Endothelial cell of umbilical vein (primary cell): ENCODE measurements around the gene AGMO. TPM values are rescaled to one million over a fixed set of nuclear protein-coding genes. Genes with fewer than 3 reads are reported as not detected.

Source experiments
- BruUV-seq: library from RNA; stranded (reverse); fragments of 400-500 nt; replicated peaks from 2 replicates; lab custom pipeline; 2021; lab: Mats Ljungman, UMichigan
- CTCF ChIA-PET: fragments of 300-600, 350-600 bp; sonication (Branson Sonifier 250); formaldehyde crosslinking; loops from one replicate; lab custom pipeline; 2021; ENCODE audit warnings: antibody characterized with exemption, inconsistent platforms; lab: Charles Lee
- POLR2A ChIA-PET: fragments of 300-600, 350-600 bp; sonication (Branson Sonifier 250); formaldehyde crosslinking; loops from one replicate; lab custom pipeline; 2021; ENCODE audit warnings: antibody characterized with exemption, inconsistent platforms; lab: Charles Lee
- DNase-seq: peaks from one replicate; pipeline ENCODE4 v3.0.0-alpha.2; 2011; ENCODE audit warnings: low read depth, low spot score
- FAIRE-seq: peaks from 2 replicates; lab custom pipeline; 2011; peaks lifted over from hg19 to GRCh38; lab: Jason Lieb, UNC
- H2AFZ ChIP-seq: 2 replicates; pipeline ENCODE4 v1.6.0; 2012; ENCODE audit warnings: low read depth, low read length, control low read depth, inconsistent platforms
- H3K27ac ChIP-seq: 2 replicates; pipeline ENCODE4 v1.5.1; 2011; ENCODE audit warnings: low read depth, mild to moderate bottlenecking, control low read depth, low read length, moderate library complexity; ENCODE audit not compliant: insufficient read depth
- H3K27me3 ChIP-seq, 2 experiments: 2 replicates each; pipeline versions ENCODE4 v1.6.0 to v1.6.1; 2011; ENCODE audit warnings: low read length in 2 of 2, mixed read lengths in 1 of 2; ENCODE audit not compliant: control insufficient read depth in 2 of 2, insufficient read depth in 2 of 2
- H3K36me3 ChIP-seq, 2 experiments: 2 replicates in 1 of 2; 3 replicates in 1 of 2; pipeline ENCODE4 v1.5.1; 2011; ENCODE audit warnings: low read length in 2 of 2, mild to moderate bottlenecking in 1 of 2, moderate library complexity in 1 of 2; ENCODE audit not compliant: control insufficient read depth in 2 of 2, insufficient read depth in 2 of 2; ENCODE audit errors: extremely low read depth in 1 of 2
- H3K4me1 ChIP-seq: 3 replicates; pipeline ENCODE4 v1.5.1; 2011; ENCODE audit warnings: mild to moderate bottlenecking, low read length; ENCODE audit not compliant: control insufficient read depth, insufficient read depth; ENCODE audit errors: extremely low read depth
- H3K4me2 ChIP-seq: 2 replicates; pipeline ENCODE4 v1.6.1; 2011; ENCODE audit warnings: low read length, control low read depth, mixed read lengths; ENCODE audit not compliant: insufficient read depth
- H3K4me3 ChIP-seq, 3 experiments: fragments of 200-600 bp in 1 of 3; sonication (generic), shearing (Covaris generic) in 1 of 3; replicated peaks in 1 of 3; 2 replicates each; pipeline ENCODE4 v1.5.1; 2011 to 2016; ENCODE audit warnings: control low read depth in 3 of 3, low read length in 3 of 3, mild to moderate bottlenecking in 2 of 3, inconsistent platforms in 1 of 3, low read depth in 1 of 3, moderate library complexity in 1 of 3; ENCODE audit not compliant: insufficient read depth in 1 of 3
- H3K79me2 ChIP-seq: 2 replicates; pipeline ENCODE4 v1.6.0; 2012; ENCODE audit warnings: low read length, inconsistent platforms; ENCODE audit not compliant: control insufficient read depth, insufficient read depth
- H3K9ac ChIP-seq: replicated peaks from 2 replicates; pipeline ENCODE3; 2011; ENCODE audit warnings: low read length, control low read depth; ENCODE audit not compliant: insufficient read depth; ENCODE audit errors: extremely low read depth
- H3K9me1 ChIP-seq: replicated peaks from 3 replicates; pipeline ENCODE4 v1.6.0; 2011; ENCODE audit warnings: mild to moderate bottlenecking, low read length; ENCODE audit not compliant: control insufficient read depth, insufficient read depth; ENCODE audit errors: extremely low read depth
- H3K9me3 ChIP-seq: replicated peaks from 2 replicates; pipeline ENCODE4 v1.5.1; 2012; ENCODE audit warnings: low read length, inconsistent platforms; ENCODE audit not compliant: control insufficient read depth, insufficient read depth
- H4K20me1 ChIP-seq: replicated peaks from 2 replicates; pipeline ENCODE3; 2011; ENCODE audit warnings: mild to moderate bottlenecking, low read length; ENCODE audit not compliant: control insufficient read depth, insufficient read depth; ENCODE audit errors: extremely low read depth
- EZH2 ChIP-seq: IDR thresholded peaks from 2 replicates; pipeline ENCODE4 v1.6.1; 2012; ENCODE audit warnings: borderline replicate concordance, low read depth, mild to moderate bottlenecking, moderate library complexity, low read length, inconsistent platforms; ENCODE audit not compliant: severe bottlenecking
- FOS ChIP-seq: IDR thresholded peaks from 2 replicates; pipeline ENCODE4 v1.6.1; 2011; ENCODE audit warnings: mild to moderate bottlenecking, low read length, moderate library complexity, borderline replicate concordance; ENCODE audit not compliant: insufficient read depth
- GATA2 ChIP-seq: IDR thresholded peaks from 2 replicates; pipeline ENCODE4 v1.7.0; 2011; ENCODE audit warnings: low read depth, mild to moderate bottlenecking, moderate library complexity, mixed read lengths, low read length; ENCODE audit not compliant: insufficient read length, insufficient read depth
- JUN ChIP-seq: IDR thresholded peaks from 2 replicates; pipeline ENCODE4 v1.6.1; 2011; ENCODE audit warnings: borderline replicate concordance, low read depth; ENCODE audit not compliant: insufficient read length, insufficient read depth
- MYC ChIP-seq: IDR thresholded peaks from one replicate; pipeline ENCODE4 v1.6.1; 2011; ENCODE audit warnings: mild to moderate bottlenecking, low read depth, low read length
- POLR2A ChIP-seq: IDR thresholded peaks from 2 replicates; pipeline ENCODE4 v1.6.1; 2012; ENCODE audit warnings: low read depth, mild to moderate bottlenecking, control low read depth, low read length
- POLR2AphosphoS5 ChIP-seq: IDR thresholded peaks from 2 replicates; pipeline ENCODE4 v1.6.1; 2012; ENCODE audit warnings: low read depth, mild to moderate bottlenecking, control low read depth, low read length, moderate library complexity; ENCODE audit not compliant: insufficient read depth
- dilution Hi-C: fragments of 300-500 bp; cut with MboI; formaldehyde crosslinking; loops from one replicate; pipeline ENCODE4 v1.15.0; 2019; ENCODE audit warnings: low sequenced_read_pairs; ENCODE audit not compliant: extremely low pct_ligation_motif_present
- intact Hi-C: fragments of 100-400 bp; cut with micrococcal nuclease; formaldehyde crosslinking; loops from one replicate; pipeline ENCODE4 v1.10.0; 2022
- polyA plus RNA-seq, 4 experiments: library from polyadenylated mRNA; depleted of rRNA in 3 of 4; stranded (reverse) in 3 of 4; unstranded in 1 of 4; fragments of >200 nt; gene quantifications; 2 replicates each; pipeline versions ENCODE4 v1.2.1 to v1.2.3, GENCODE V29; 2011 to 2012; ENCODE audit warnings: missing spikeins in 1 of 4
- total RNA-seq: library from RNA; stranded (reverse); gene quantifications from 2 replicates; pipeline ENCODE4 v1.2.3, GENCODE V29; 2021
- TF ChIP-seq, protein P1 (sequence below), 2 donors: IDR thresholded peaks; 1 replicate in 1 of 2; 2 replicates in 1 of 2; pipeline ENCODE4 v1.5.1; 2011; ENCODE audit warnings: low read length in 2 of 2, mild to moderate bottlenecking in 2 of 2, moderate library complexity in 2 of 2, control low read depth in 1 of 2, inconsistent platforms in 1 of 2, low read depth in 1 of 2; ENCODE audit not compliant: insufficient read depth in 1 of 2; ENCODE audit errors: extremely low read depth in 1 of 2
- TF ChIP-seq, protein P2 (sequence below): IDR thresholded peaks from 2 replicates; pipeline ENCODE4 v1.6.1; 2011; ENCODE audit not compliant: insufficient read depth, insufficient read length

AGMO gene
- total and polyA plus RNA-seq, 2 donors (not counting 3 experiments of a cell fraction or from before 2014, with no cell fraction given) = 0.23 to 0.40 TPM

DNA sequence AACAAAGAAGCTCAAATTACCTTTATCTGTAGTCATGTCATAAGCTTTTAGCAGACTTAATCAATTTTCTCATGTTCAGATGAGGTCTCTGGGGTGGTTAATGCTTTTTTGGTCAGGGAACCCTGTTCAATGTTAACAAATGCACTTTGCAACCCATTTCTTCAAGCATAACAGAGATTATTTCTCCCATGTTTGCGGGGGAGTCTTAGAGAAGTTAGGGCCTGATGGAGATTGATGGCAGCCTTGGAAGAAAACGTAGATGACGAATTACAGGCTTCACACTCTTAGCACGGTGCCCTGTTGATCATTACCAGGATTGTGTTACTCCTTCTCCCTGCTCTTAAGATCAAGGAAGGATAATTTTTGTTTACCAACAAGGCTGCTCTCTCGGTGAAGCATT is 76.4 kb downstream of the AGMO start:
- CTCF ChIA-PET = no interaction called here
- no peak overlapping the region for H2AFZ ChIP-seq
- dilution Hi-C loops = no loop called here

More for the DNA sequence above, 76.4 kb downstream of the AGMO start:
- Histone ChIP-seq H3K9ac (no peak overlapping the region), H3K79me2 (no peaks in the 10 kb centered on the region), H3K27me3 (no peaks in the 10 kb centered on the region), H3K36me3 (no peaks in the 10 kb centered on the region), H3K4me2 (no peak overlapping the region), H3K27ac (no peak overlapping the region), H3K4me3 (no peak overlapping the region), H3K9me3 (no peaks in the 10 kb centered on the region), H3K9me1 (no peaks in the 10 kb centered on the region), H4K20me1 (no peaks in the 10 kb centered on the region), H3K4me1 (no peaks in the 10 kb centered on the region)
- no peak for FAIRE-seq
- TF ChIP-seq, protein P1, sequence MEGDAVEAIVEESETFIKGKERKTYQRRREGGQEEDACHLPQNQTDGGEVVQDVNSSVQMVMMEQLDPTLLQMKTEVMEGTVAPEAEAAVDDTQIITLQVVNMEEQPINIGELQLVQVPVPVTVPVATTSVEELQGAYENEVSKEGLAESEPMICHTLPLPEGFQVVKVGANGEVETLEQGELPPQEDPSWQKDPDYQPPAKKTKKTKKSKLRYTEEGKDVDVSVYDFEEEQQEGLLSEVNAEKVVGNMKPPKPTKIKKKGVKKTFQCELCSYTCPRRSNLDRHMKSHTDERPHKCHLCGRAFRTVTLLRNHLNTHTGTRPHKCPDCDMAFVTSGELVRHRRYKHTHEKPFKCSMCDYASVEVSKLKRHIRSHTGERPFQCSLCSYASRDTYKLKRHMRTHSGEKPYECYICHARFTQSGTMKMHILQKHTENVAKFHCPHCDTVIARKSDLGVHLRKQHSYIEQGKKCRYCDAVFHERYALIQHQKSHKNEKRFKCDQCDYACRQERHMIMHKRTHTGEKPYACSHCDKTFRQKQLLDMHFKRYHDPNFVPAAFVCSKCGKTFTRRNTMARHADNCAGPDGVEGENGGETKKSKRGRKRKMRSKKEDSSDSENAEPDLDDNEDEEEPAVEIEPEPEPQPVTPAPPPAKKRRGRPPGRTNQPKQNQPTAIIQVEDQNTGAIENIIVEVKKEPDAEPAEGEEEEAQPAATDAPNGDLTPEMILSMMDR (IDR thresholded peaks at IDR 0.05; ENCODE audit: extremely low read depth in 1 of 2, insufficient read depth in 1 of 2, low read depth in 1 of 2, low read length in 2 of 2) = no peak
- no peak for TF ChIP-seq MYC
- TF ChIP-seq POLR2A = no peak
- TF ChIP-seq FOS = no peak
- TF ChIP-seq GATA2 = no peak
- TF ChIP-seq, protein P2, sequence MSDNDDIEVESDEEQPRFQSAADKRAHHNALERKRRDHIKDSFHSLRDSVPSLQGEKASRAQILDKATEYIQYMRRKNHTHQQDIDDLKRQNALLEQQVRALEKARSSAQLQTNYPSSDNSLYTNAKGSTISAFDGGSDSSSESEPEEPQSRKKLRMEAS = no peak
- no peak for TF ChIP-seq JUN
- no peak for TF ChIP-seq POLR2AphosphoS5
- TF ChIP-seq EZH2 = no peak
- intact Hi-C loops = no loop called here
- no peak for DNase-seq
- POLR2A ChIA-PET = no interaction called here
- BruUV-seq = no TSS peak
